AML-193 (cell line): ENCODE data around the gene TYRP1.

ENCODE experiments used
- DNase-seq, 2 experiments: peaks; one replicate each; lab custom pipeline; 2025; lab: John Stamatoyannopoulos, UW

The TYRP1 gene

DNA sequence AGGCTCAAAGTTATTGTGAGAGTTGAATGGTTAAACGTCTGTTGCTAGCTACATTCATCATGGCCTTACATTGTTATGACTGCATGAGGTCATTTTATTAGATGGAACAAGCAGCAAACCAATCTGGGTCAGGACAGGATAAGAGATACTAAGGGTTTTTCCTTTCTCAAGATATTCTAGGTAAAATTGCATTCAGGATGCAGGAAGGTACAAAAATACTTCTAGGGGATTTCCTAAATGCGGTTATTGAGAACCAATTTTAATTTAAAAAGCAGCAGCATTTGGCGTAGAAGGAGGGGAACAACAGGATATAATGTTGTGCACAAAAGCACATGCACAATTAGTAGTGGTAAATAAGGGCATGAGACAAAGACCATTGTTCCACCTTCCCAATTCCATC lies 42.5 kb downstream of the TYRP1 start:
- no peak for DNase-seq

GRCh38 chr9:12737871-12738270 lies 44.7 kb downstream of the TYRP1 start:
- no peak for DNase-seq

GRCh38 chr9:12739014-12739652 lies 45.9 kb downstream of the TYRP1 start:
- no peak for DNase-seq

DNA sequence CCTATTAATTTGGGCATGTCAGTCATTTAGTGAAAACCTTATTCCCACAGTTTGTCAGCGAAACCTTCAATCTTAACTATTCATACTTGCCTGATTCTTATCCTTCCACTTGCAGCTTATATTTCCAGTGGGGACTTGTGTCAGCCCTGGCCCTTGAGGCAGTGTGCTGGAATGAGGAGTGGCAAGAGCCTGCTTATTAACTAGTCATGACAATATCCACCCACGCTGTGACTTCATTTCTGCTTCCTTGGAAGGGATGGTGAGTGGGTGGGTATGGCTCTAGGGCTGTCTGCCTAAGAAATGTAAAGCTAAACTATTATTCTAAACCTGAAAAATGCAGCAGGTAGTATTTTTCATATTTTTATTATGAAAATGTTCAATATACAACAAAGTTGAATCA lies 47.7 kb downstream of the TYRP1 start:
- no peak for DNase-seq

DNA sequence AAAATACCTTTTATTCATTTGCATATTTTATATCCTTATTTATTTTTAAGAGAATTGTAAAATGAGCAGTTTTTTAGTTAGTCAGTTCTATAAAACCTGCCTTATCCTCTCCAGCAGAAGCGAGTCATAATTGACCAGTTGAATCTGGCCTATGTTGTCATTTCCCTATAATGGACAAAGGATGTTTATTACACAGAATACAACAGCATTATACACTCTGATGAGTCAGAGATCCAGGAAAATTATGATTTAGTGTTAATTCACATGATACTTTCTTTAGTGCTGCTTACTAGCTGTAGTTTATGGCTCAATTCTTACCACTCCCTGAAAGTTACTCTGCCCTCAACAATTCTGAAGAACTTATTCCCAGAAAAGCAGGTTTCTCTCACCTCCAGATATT lies 54.8 kb downstream of the TYRP1 start:
- no peak for DNase-seq

DNA sequence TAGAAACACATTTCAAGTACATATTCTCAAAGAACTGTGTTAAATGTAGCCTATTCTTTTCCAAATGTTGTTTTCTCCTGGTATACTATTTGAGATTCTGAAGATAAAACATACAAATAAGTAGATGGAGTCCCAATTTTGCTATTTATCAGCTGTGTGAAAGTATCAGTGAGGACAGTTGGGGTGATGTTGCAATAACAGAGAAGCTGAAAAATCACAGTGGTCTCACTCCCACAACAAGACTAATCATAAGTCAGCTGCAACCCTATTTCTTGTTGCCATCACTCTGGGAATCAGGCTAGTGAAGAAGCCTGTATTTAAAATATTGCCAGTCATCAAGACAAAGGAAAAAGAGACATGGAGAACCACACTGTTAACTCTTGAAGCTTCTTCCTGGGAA lies 55.8 kb downstream of the TYRP1 start:
- no peak for DNase-seq

GRCh38 chr9:12753931-12754330 lies 60.7 kb downstream of the TYRP1 start:
- no peak for DNase-seq

GRCh38 chr9:12759761-12760160 lies 66.6 kb downstream of the TYRP1 start:
- DNase-seq, result no peak
